Cerebellar nuclear complex (tissue), 1 donor: ENCODE data around the gene ZDHHC24.

Source experiments
- DNase-seq, 2 experiments: peaks; one replicate each; lab custom pipeline; 2025; lab: John Stamatoyannopoulos, UW

Gene ZDHHC24

GRCh38 chr11:66497206-66497605, 48.6 kb downstream of the ZDHHC24 start:
- no peak for DNase-seq

GRCh38 chr11:66495401-66495854, 50.4 kb downstream of the ZDHHC24 start:
- DNase-seq, result no peak

GRCh38 chr11:66494935-66495334, 50.9 kb downstream of the ZDHHC24 start:
- DNase-seq, result no peak

- no peak for DNase-seq
Observed at GRCh38 chr11:66494458-66494857, 51.4 kb downstream of the ZDHHC24 start.

- no peak for DNase-seq
Observed at GRCh38 chr11:66493130-66493529, 52.7 kb downstream of the ZDHHC24 start.

- DNase-seq, result no peak
Observed at GRCh38 chr11:66492161-66492865, 53.5 kb downstream of the ZDHHC24 start.

- DNase-seq, result no peak
Observed at GRCh38 chr11:66491315-66491935, 54.4 kb downstream of the ZDHHC24 start.

- DNase-seq, result no peak
Observed at GRCh38 chr11:66489636-66490035, 56.2 kb downstream of the ZDHHC24 start.

GRCh38 chr11:66488957-66489356, 56.9 kb downstream of the ZDHHC24 start:
- DNase-seq, result no peak

GRCh38 chr11:66484806-66485380, 61.0 kb downstream of the ZDHHC24 start:
- DNase-seq, result no peak

- peak; percentile 85 to 93 for DNase-seq
Observed at GRCh38 chr11:66480117-66480938, 65.5 kb downstream of the ZDHHC24 start, which contains the start of gene DPP3. Gene DPP3 (plus strand): TSS chr11:66480434. CDS start chr11:66482201, 1,767 bp downstream.

- DNase-seq, result no peak
Observed at GRCh38 chr11:66479394-66480116, 66.3 kb downstream of the ZDHHC24 start.

- no peak for DNase-seq
Observed at GRCh38 chr11:66478729-66479393, 67.0 kb downstream of the ZDHHC24 start.

- DNase-seq, result no peak
Observed at GRCh38 chr11:66477263-66478201, 68.3 kb downstream of the ZDHHC24 start.

GRCh38 chr11:66476841-66477251, 69.0 kb downstream of the ZDHHC24 start:
- DNase-seq, result no peak

GRCh38 chr11:66476173-66476840, 69.5 kb downstream of the ZDHHC24 start:
- no peak for DNase-seq

- DNase-seq, result no peak
Observed at GRCh38 chr11:66475349-66476172, 70.3 kb downstream of the ZDHHC24 start.
